Stimulated activated CD8-positive, alpha-beta memory T cell treated with anti-CD3 and anti-CD28 coated beads, Interleukin-7, amount 100 ng/mL, for 4 hours (primary cell): Measurements from ENCODE around the gene SELENOK.

Experiments
- DNase-seq, 2 donors: peaks; one replicate each; pipeline ENCODE4 v3.0.0-alpha.2; 2020; ENCODE audit warnings: low read depth in 2 of 2

SELENOK gene

GRCh38 chr3:53883008-53883407 lies 8.7 kb downstream of the SELENOK start:
- DNase-seq = no peak

GRCh38 chr3:53881691-53882593 lies 9.7 kb downstream of the SELENOK start, which contains the start of gene ACTR8:
TSS of gene ACTR8 (minus strand) at chr3:53882152. CDS start at chr3:53882101, 51 bp downstream.
- peak; percentile 68 to 84 for DNase-seq

GRCh38 chr3:53880396-53881345 lies 11.0 kb downstream of the SELENOK start:
- DNase-seq = no peak

GRCh38 chr3:53865732-53866499 lies 25.7 kb downstream of the SELENOK start:
- no peak for DNase-seq

- no peak for DNase-seq
Measured at GRCh38 chr3:53863145-53863544, 28.5 kb downstream of the SELENOK start.

- DNase-seq = no peak
Measured at GRCh38 chr3:53862241-53862640, 29.4 kb downstream of the SELENOK start.

GRCh38 chr3:53860196-53860595 lies 31.5 kb downstream of the SELENOK start:
- no peak for DNase-seq

- no peak for DNase-seq
Measured at GRCh38 chr3:53859178-53859577, 32.5 kb downstream of the SELENOK start.

- no peak for DNase-seq
Measured at GRCh38 chr3:53858096-53858741, 33.4 kb downstream of the SELENOK start.

GRCh38 chr3:53856964-53857363 lies 34.7 kb downstream of the SELENOK start:
- DNase-seq = no peak

GRCh38 chr3:53850895-53851294 lies 40.8 kb downstream of the SELENOK start:
- no peak for DNase-seq

- no peak for DNase-seq
Measured at GRCh38 chr3:53849916-53850315, 41.7 kb downstream of the SELENOK start.

- DNase-seq = no peak
Measured at GRCh38 chr3:53846851-53847155, 44.9 kb downstream of the SELENOK start.

GRCh38 chr3:53846134-53846850 lies 45.4 kb downstream of the SELENOK start, which contains the start of the genes CHDH and IL17RB:
TSS of gene CHDH (minus strand) at chr3:53846419. CDS start at chr3:53824008, 22,411 bp downstream.
TSS of gene IL17RB (plus strand) at chr3:53846568. CDS start at chr3:53846589, 21 bp downstream.
- no peak for DNase-seq

- DNase-seq = no peak
Measured at GRCh38 chr3:53845881-53846133, 45.9 kb downstream of the SELENOK start.

- no peak for DNase-seq
Measured at GRCh38 chr3:53845103-53845880, 46.4 kb downstream of the SELENOK start.

- no peak for DNase-seq
Measured at GRCh38 chr3:53844262-53845102, 47.2 kb downstream of the SELENOK start.

GRCh38 chr3:53843195-53844177 lies 48.2 kb downstream of the SELENOK start:
- DNase-seq = no peak
